SU-DHL-6 (cell line): ENCODE results near the gene OR56A5.

Experiments
- EZH2phosphoT487 ChIP-seq: fragments of 200-600 bp; sonication (generic), shearing (Covaris generic); conservative IDR thresholded peaks from 2 replicates; pipeline ENCODE4 v1.6.1; 2018; ENCODE audit warnings: mild to moderate bottlenecking, antibody characterized with exemption, low read length, moderate library complexity, mixed read lengths
- TF ChIP-seq, protein P1 (sequence below): fragments of 200-600 bp; sonication (generic); IDR thresholded peaks from one replicate; pipeline ENCODE4 v1.5.1; 2017; ENCODE audit warnings: antibody characterized with exemption, mild to moderate bottlenecking, low read length, moderate library complexity; ENCODE audit not compliant: insufficient read depth, poor library complexity, severe bottlenecking

- TF ChIP-seq, protein P1, sequence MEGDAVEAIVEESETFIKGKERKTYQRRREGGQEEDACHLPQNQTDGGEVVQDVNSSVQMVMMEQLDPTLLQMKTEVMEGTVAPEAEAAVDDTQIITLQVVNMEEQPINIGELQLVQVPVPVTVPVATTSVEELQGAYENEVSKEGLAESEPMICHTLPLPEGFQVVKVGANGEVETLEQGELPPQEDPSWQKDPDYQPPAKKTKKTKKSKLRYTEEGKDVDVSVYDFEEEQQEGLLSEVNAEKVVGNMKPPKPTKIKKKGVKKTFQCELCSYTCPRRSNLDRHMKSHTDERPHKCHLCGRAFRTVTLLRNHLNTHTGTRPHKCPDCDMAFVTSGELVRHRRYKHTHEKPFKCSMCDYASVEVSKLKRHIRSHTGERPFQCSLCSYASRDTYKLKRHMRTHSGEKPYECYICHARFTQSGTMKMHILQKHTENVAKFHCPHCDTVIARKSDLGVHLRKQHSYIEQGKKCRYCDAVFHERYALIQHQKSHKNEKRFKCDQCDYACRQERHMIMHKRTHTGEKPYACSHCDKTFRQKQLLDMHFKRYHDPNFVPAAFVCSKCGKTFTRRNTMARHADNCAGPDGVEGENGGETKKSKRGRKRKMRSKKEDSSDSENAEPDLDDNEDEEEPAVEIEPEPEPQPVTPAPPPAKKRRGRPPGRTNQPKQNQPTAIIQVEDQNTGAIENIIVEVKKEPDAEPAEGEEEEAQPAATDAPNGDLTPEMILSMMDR, result no peak
- TF ChIP-seq EZH2phosphoT487, result no peak
Measured at GRCh38 chr11:6002202-6002699, 34.0 kb upstream of the OR56A5 start.
